Left colon (tissue), 2 donors: ENCODE results near the gene UGT3A2. TPM values are rescaled to one million over a fixed set of nuclear protein-coding genes. Genes with fewer than 3 reads are reported as not detected.
A peak's percentile ranks its signal among the peaks of the same experiment; 100 is the strongest.

Source experiments
- ATAC-seq: fragments of 200-7000 bp; cut with Tn5 transposase; one replicate; pipeline ENCODE4 v1.9.1; 2020; ENCODE audit warnings: mild to moderate bottlenecking, moderate library complexity
- DNase-seq, 2 donors: peaks; one replicate each; pipeline ENCODE4 v3.0.0-alpha.2; 2020
- intact Hi-C, 2 donors: fragments of 100-400 bp; cut with DNase I in 1 of 2; cut with micrococcal nuclease in 1 of 2; formaldehyde crosslinking; loops; one replicate each; pipeline versions ENCODE4 v1.11.2 to v1.14.0; 2022; cut with DNase I, micrococcal nuclease
- long read RNA-seq: library from polyadenylated mRNA; unstranded; transcript quantifications from one replicate; pipeline ENCODE4 v2.0.0, GENCODE V29; 2021
- total RNA-seq, 2 donors: library from RNA; stranded (reverse); fragmentation: NEBNext Ultra II Directional; extraction: Animal tissue kit (Norgen Biotek cat#: 25700); gene quantifications; one replicate each; pipeline ENCODE4 v1.2.1, GENCODE V29; 2021
- donor health status: DM: no; HTN: no; CAD: no.
- donor health status: DM: yes; HTN: yes; CAD: no.

The UGT3A2 gene
- total RNA-seq: not detected
- long read RNA-seq: 0 reads

GRCh38 chr5:36066540-36067210 is at the start of gene UGT3A2:
TSS of gene UGT3A2 (minus strand) at chr5:36066882. CDS start at chr5:36066789, 93 bp downstream.
- DNase-seq: no peak
- intact Hi-C loops: no loop called here
- no peak for ATAC-seq

- ATAC-seq (no peak), DNase-seq (no peak)
- intact Hi-C loops: no loop called here
Measured at GRCh38 chr5:36111238-36111637, 44.6 kb upstream of the UGT3A2 start.

GRCh38 chr5:36108758-36109460 is 42.2 kb upstream of the UGT3A2 start:
- DNase-seq (no peak), ATAC-seq (no peak)
- intact Hi-C loops: no loop called here

- ATAC-seq: no peak
- DNase-seq: no peak
- intact Hi-C loops: no loop called here
Measured at GRCh38 chr5:36105819-36106218, 39.1 kb upstream of the UGT3A2 start.

- ATAC-seq (no peak), DNase-seq (no peak)
- intact Hi-C loops: no loop called here
Measured at GRCh38 chr5:36099748-36100147, 33.1 kb upstream of the UGT3A2 start.

- no peak for ATAC-seq
- intact Hi-C loops: no loop called here
- no peak for DNase-seq
Measured at GRCh38 chr5:36096486-36096885, 29.8 kb upstream of the UGT3A2 start.

GRCh38 chr5:36089989-36090388 is 23.3 kb upstream of the UGT3A2 start:
- intact Hi-C loops: no loop called here
- DNase-seq: peak in 1 of 2 donors; percentile 10
- peak; percentile 59 for ATAC-seq

GRCh38 chr5:36079200-36079781 is 12.6 kb upstream of the UGT3A2 start:
- intact Hi-C loops: no loop called here
- DNase-seq: no peak
- ATAC-seq: peak; percentile 82

GRCh38 chr5:36078430-36078829 is 11.7 kb upstream of the UGT3A2 start:
- intact Hi-C loops: no loop called here
- DNase-seq (no peak), ATAC-seq (no peak)

- ATAC-seq (no peak), DNase-seq (no peak)
- intact Hi-C loops: no loop called here
Measured at GRCh38 chr5:36073595-36074216, 7.0 kb upstream of the UGT3A2 start.

- peak; percentile 39 for ATAC-seq
- no peak for DNase-seq
- intact Hi-C loops: no loop called here
Measured at GRCh38 chr5:36070687-36071571, 4.2 kb upstream of the UGT3A2 start.

GRCh38 chr5:36068751-36069281 is 2.1 kb upstream of the UGT3A2 start:
- no peak for DNase-seq
- ATAC-seq: no peak
- intact Hi-C loops: no loop called here

- intact Hi-C loops: no loop called here
- ATAC-seq: no peak
- DNase-seq: no peak
Measured at GRCh38 chr5:36066001-36066539, 612 bp downstream of the UGT3A2 start.

GRCh38 chr5:36060420-36060887 is 6.2 kb downstream of the UGT3A2 start:
- intact Hi-C loops: no loop called here
- no peak for ATAC-seq
- no peak for DNase-seq

GRCh38 chr5:36059571-36060419 is 6.9 kb downstream of the UGT3A2 start:
- intact Hi-C loops: no loop called here
- ATAC-seq (no peak), DNase-seq (no peak)

- intact Hi-C loops: no loop called here
- no peak for ATAC-seq
- no peak for DNase-seq
Measured at GRCh38 chr5:36058776-36059175, 7.9 kb downstream of the UGT3A2 start.

GRCh38 chr5:36057386-36057785 is 9.3 kb downstream of the UGT3A2 start:
- DNase-seq: no peak
- no peak for ATAC-seq
- intact Hi-C loops: no loop called here
